GM10266 (cell line): ENCODE measurements around the gene P2RY14.

Source experiments
- DNase-seq: peaks from one replicate; pipeline ENCODE4 v3.0.0; 2012; ENCODE audit errors: extremely low spot score
- CTCF ChIP-seq: IDR thresholded peaks from 2 replicates; pipeline ENCODE4 v1.5.1; 2012; ENCODE audit warnings: mild to moderate bottlenecking, low read depth; ENCODE audit not compliant: control insufficient read depth, insufficient read depth; ENCODE audit errors: missing control alignments

The P2RY14 gene

GRCh38 chr3:151198849-151199248 is 79.5 kb downstream of the P2RY14 start:
- no peak for DNase-seq
- no peak for TF ChIP-seq CTCF

- no peak for DNase-seq
- TF ChIP-seq CTCF, result no peak
Observed at GRCh38 chr3:151197981-151198767, 80.2 kb downstream of the P2RY14 start.

GRCh38 chr3:151197228-151197627 is 81.1 kb downstream of the P2RY14 start:
- TF ChIP-seq CTCF, result no peak
- no peak for DNase-seq

- no peak for TF ChIP-seq CTCF
- no peak for DNase-seq
Observed at GRCh38 chr3:151196434-151196833, 81.9 kb downstream of the P2RY14 start.

GRCh38 chr3:151195826-151196225 is 82.5 kb downstream of the P2RY14 start:
- no peak for DNase-seq
- no peak for TF ChIP-seq CTCF

GRCh38 chr3:151192545-151192944 is 85.8 kb downstream of the P2RY14 start:
- DNase-seq, result no peak
- TF ChIP-seq CTCF, result no peak

- no peak for TF ChIP-seq CTCF
- no peak for DNase-seq
Observed at GRCh38 chr3:151191095-151191494, 87.2 kb downstream of the P2RY14 start.
